ENCODE measurements around the gene NEDD1. TPM values are rescaled to one million over a fixed set of nuclear protein-coding genes. Genes with fewer than 3 reads are reported as not detected.

NEDD1 gene
- total RNA-seq, 1 donor from 2014 or later = 52.9 TPM

GRCh38 chr12:96901175-96901574 lies 5.9 kb upstream of the NEDD1 start:
- intact Hi-C loops (cut with micrococcal nuclease) = no loop called here

GRCh38 chr12:96902076-96902475 lies 5.0 kb upstream of the NEDD1 start:
- intact Hi-C loops (cut with micrococcal nuclease) = no loop called here

- intact Hi-C loops (cut with micrococcal nuclease) = loop anchor here (2.0 to 5.0 kb wide), 10 partner anchors 329 to 1689 kb away; partner anchors contain the start of genes AMDHD1, CCDC38, CDK17 and CFAP54
Measured at GRCh38 chr12:96906498-96906848, 584 bp upstream of the NEDD1 start.

- intact Hi-C loops (cut with micrococcal nuclease) = loop anchor here (1.0 to 5.0 kb wide), 14 partner anchors 77 to 1691 kb away; partner anchors contain the start of genes AMDHD1, CCDC38, CDK17 and CFAP54
Measured at GRCh38 chr12:96907671-96908422, 790 bp downstream of the NEDD1 start.

GRCh38 chr12:96908423-96908675 lies 1.3 kb downstream of the NEDD1 start:
- intact Hi-C loops (cut with micrococcal nuclease) = loop anchor here (1.0 to 5.0 kb wide), 10 partner anchors 76 to 1691 kb away; partner anchors contain the start of genes AMDHD1, CCDC38, CFAP54 and FGD6

- intact Hi-C loops (cut with micrococcal nuclease) = no loop called here
Measured at GRCh38 chr12:96912261-96912660, 5.2 kb downstream of the NEDD1 start.

GRCh38 chr12:96912943-96913342 lies 5.9 kb downstream of the NEDD1 start:
- intact Hi-C loops (cut with micrococcal nuclease) = no loop called here

- intact Hi-C loops (cut with micrococcal nuclease) = no loop called here
Measured at GRCh38 chr12:96919510-96920210, 12.6 kb downstream of the NEDD1 start.

- intact Hi-C loops (cut with micrococcal nuclease) = no loop called here
Measured at GRCh38 chr12:96948782-96949181, 41.7 kb downstream of the NEDD1 start.

- intact Hi-C loops (cut with micrococcal nuclease) = no loop called here
Measured at GRCh38 chr12:96979532-96979931, 72.5 kb downstream of the NEDD1 start.

GRCh38 chr12:96980991-96981414 lies 73.9 kb downstream of the NEDD1 start:
- intact Hi-C loops (cut with micrococcal nuclease) = no loop called here

- intact Hi-C loops (cut with micrococcal nuclease) = no loop called here
Measured at GRCh38 chr12:96981911-96982310, 74.9 kb downstream of the NEDD1 start.

- intact Hi-C loops (cut with micrococcal nuclease) = no loop called here
Measured at GRCh38 chr12:96982671-96983070, 75.6 kb downstream of the NEDD1 start.

GRCh38 chr12:96985515-96986362 lies 78.7 kb downstream of the NEDD1 start:
- intact Hi-C loops (cut with micrococcal nuclease) = loop anchor here (1.0 to 5.0 kb wide), 3 partner anchors 77 to 1387 kb away; no protein-coding TSS in a partner anchor

- intact Hi-C loops (cut with micrococcal nuclease) = loop anchor here (5.0 kb wide), 1 partner anchor 1385 kb away; no protein-coding TSS in a partner anchor
Measured at GRCh38 chr12:96986883-96987523, 79.9 kb downstream of the NEDD1 start.

GRCh38 chr12:96988919-96989318 lies 81.9 kb downstream of the NEDD1 start:
- intact Hi-C loops (cut with micrococcal nuclease) = loop anchor here (1.0 to 5.0 kb wide), 2 partner anchors 319 to 1383 kb away; no protein-coding TSS in a partner anchor

GRCh38 chr12:96989916-96990315 lies 82.9 kb downstream of the NEDD1 start:
- intact Hi-C loops (cut with micrococcal nuclease) = loop anchor here (5.0 kb wide), 1 partner anchor 1382 kb away; no protein-coding TSS in a partner anchor

GRCh38 chr12:96994900-96995299 lies 87.8 kb downstream of the NEDD1 start:
- intact Hi-C loops (cut with micrococcal nuclease) = no loop called here

GRCh38 chr12:96995861-96996260 lies 88.8 kb downstream of the NEDD1 start:
- intact Hi-C loops (cut with micrococcal nuclease) = no loop called here

GRCh38 chr12:96997797-96998484 lies 90.9 kb downstream of the NEDD1 start:
- intact Hi-C loops (cut with micrococcal nuclease) = no loop called here
